GM18909 (cell line): ENCODE data around the gene SEC62.

ENCODE experiments used
- ATAC-seq: cut with Tn5 transposase; IDR thresholded peaks from one replicate; pipeline ENCODE4 v1.9.1; 2021; ENCODE audit warnings: mild to moderate bottlenecking; ENCODE audit not compliant: unreplicated experiment, poor library complexity

The SEC62 gene

GRCh38 chr3:169965562-169966427 is 812 bp upstream of the SEC62 start:
- ATAC-seq: peak; percentile 35

- ATAC-seq: peak; percentile 37
Measured at GRCh38 chr3:169966951-169967915, 626 bp downstream of the SEC62 start.

- ATAC-seq: no peak
Measured at GRCh38 chr3:169968224-169968885, 1.7 kb downstream of the SEC62 start.

- no peak for ATAC-seq
Measured at GRCh38 chr3:169969174-169970095, 2.8 kb downstream of the SEC62 start.

- ATAC-seq: no peak
Measured at GRCh38 chr3:169970847-169971246, 4.2 kb downstream of the SEC62 start.

- ATAC-seq: no peak
Measured at GRCh38 chr3:169971522-169971921, 4.9 kb downstream of the SEC62 start.

GRCh38 chr3:169980055-169980454 is 13.4 kb downstream of the SEC62 start:
- ATAC-seq: no peak

GRCh38 chr3:169984292-169984691 is 17.7 kb downstream of the SEC62 start:
- no peak for ATAC-seq

- no peak for ATAC-seq
Measured at GRCh38 chr3:169990431-169990830, 23.8 kb downstream of the SEC62 start.

- no peak for ATAC-seq
Measured at GRCh38 chr3:169992156-169992555, 25.5 kb downstream of the SEC62 start.

GRCh38 chr3:169992781-169993180 is 26.2 kb downstream of the SEC62 start:
- ATAC-seq: no peak

- no peak for ATAC-seq
Measured at GRCh38 chr3:169993761-169994160, 27.2 kb downstream of the SEC62 start.

- ATAC-seq: no peak
Measured at GRCh38 chr3:169996063-169996462, 29.5 kb downstream of the SEC62 start.

GRCh38 chr3:169998668-169999131 is 32.1 kb downstream of the SEC62 start:
- peak; percentile 47 for ATAC-seq

GRCh38 chr3:169999433-169999832 is 32.8 kb downstream of the SEC62 start:
- peak; percentile 82 for ATAC-seq

- ATAC-seq: no peak
Measured at GRCh38 chr3:170000051-170000450, 33.4 kb downstream of the SEC62 start.

- ATAC-seq: no peak
Measured at GRCh38 chr3:170002231-170002630, 35.6 kb downstream of the SEC62 start.

GRCh38 chr3:170002879-170003278 is 36.3 kb downstream of the SEC62 start:
- no peak for ATAC-seq

- no peak for ATAC-seq
Measured at GRCh38 chr3:170003881-170004356, 37.3 kb downstream of the SEC62 start.
